TTC549 (cell line): ENCODE results near the gene SPEM3.

ENCODE experiments used
- FAIRE-seq: peaks from 2 replicates; lab custom pipeline; 2012; peaks lifted over from hg19 to GRCh38; lab: Jason Lieb, UNC

SPEM3 gene

GRCh38 chr17:7428557-7428956, at the start of gene SPEM3:
SPEM3 (plus strand) TSS chr17:7428857; CDS start chr17:7428903, 46 bp downstream.
- no peak for FAIRE-seq

GRCh38 chr17:7379134-7379533, 49.5 kb upstream of the SPEM3 start:
- FAIRE-seq, result no peak

- FAIRE-seq, result no peak
Measured at GRCh38 chr17:7380321-7380720, 48.3 kb upstream of the SPEM3 start.

- FAIRE-seq, result no peak
Measured at GRCh38 chr17:7380855-7381683, 47.6 kb upstream of the SPEM3 start, which contains the start of gene TNK1. TNK1 (plus strand) TSS chr17:7381089; CDS start chr17:7382927, 1,838 bp downstream.

GRCh38 chr17:7382901-7383300, 45.8 kb upstream of the SPEM3 start:
- FAIRE-seq, result no peak

- no peak for FAIRE-seq
Measured at GRCh38 chr17:7383371-7383741, 45.3 kb upstream of the SPEM3 start.

GRCh38 chr17:7383742-7384488, 44.7 kb upstream of the SPEM3 start:
- FAIRE-seq, result no peak

GRCh38 chr17:7384489-7385081, 44.1 kb upstream of the SPEM3 start:
- no peak for FAIRE-seq

GRCh38 chr17:7388856-7389255, 39.8 kb upstream of the SPEM3 start:
- no peak for FAIRE-seq

GRCh38 chr17:7389924-7390910, 38.4 kb upstream of the SPEM3 start:
- no peak for FAIRE-seq

- FAIRE-seq, result no peak
Measured at GRCh38 chr17:7391307-7391706, 37.4 kb upstream of the SPEM3 start.

GRCh38 chr17:7392696-7393612, 35.7 kb upstream of the SPEM3 start:
- no peak for FAIRE-seq

- no peak for FAIRE-seq
Measured at GRCh38 chr17:7393613-7394451, 34.8 kb upstream of the SPEM3 start.

GRCh38 chr17:7394452-7395191, 34.0 kb upstream of the SPEM3 start, which contains the start of gene PLSCR3:
PLSCR3 (minus strand) TSS chr17:7394525; CDS start chr17:7394110, 415 bp downstream.
- FAIRE-seq, result no peak

- FAIRE-seq, result no peak
Measured at GRCh38 chr17:7396147-7396546, 32.5 kb upstream of the SPEM3 start.

- FAIRE-seq, result no peak
Measured at GRCh38 chr17:7398612-7399011, 30.0 kb upstream of the SPEM3 start.

GRCh38 chr17:7403043-7403726, 25.5 kb upstream of the SPEM3 start:
- no peak for FAIRE-seq

- FAIRE-seq, result no peak
Measured at GRCh38 chr17:7403727-7403976, 25.0 kb upstream of the SPEM3 start.
